Sigmoid colon (tissue), 3 donors: ENCODE data around the gene MARS1.

Experiments
- CTCF ChIP-seq, 4 experiments: fragments of 450-650 bp in 3 of 4; fragments of 200-600 bp in 1 of 4; IDR thresholded peaks; one replicate each; pipeline ENCODE4 v1.5.1; 2016 to 2019; ENCODE audit warnings: antibody characterized with exemption in 4 of 4, mild to moderate bottlenecking in 3 of 4, moderate library complexity in 2 of 4
- POLR2A ChIP-seq, 2 donors: fragments of 450-650 bp; IDR thresholded peaks; one replicate each; pipeline ENCODE4 v1.6.1; 2016; ENCODE audit warnings: antibody characterized with exemption in 2 of 2, mild to moderate bottlenecking in 2 of 2, moderate library complexity in 2 of 2

- no peak for TF ChIP-seq CTCF (IDR thresholded peaks at IDR 0.05)
- TF ChIP-seq POLR2A (IDR thresholded peaks at IDR 0.05), result no peak
Observed at GRCh38 chr12:57444744-57445143, 43.1 kb upstream of the MARS1 start.
